Measurements from ENCODE around the gene FHIP2A.

GRCh38 chr10:114845978-114846693 lies 24.6 kb downstream of the FHIP2A start:
- no peak for TF ChIP-seq POLR2A (IDR thresholded peaks at IDR 0.05)
- TF ChIP-seq, protein P1, sequence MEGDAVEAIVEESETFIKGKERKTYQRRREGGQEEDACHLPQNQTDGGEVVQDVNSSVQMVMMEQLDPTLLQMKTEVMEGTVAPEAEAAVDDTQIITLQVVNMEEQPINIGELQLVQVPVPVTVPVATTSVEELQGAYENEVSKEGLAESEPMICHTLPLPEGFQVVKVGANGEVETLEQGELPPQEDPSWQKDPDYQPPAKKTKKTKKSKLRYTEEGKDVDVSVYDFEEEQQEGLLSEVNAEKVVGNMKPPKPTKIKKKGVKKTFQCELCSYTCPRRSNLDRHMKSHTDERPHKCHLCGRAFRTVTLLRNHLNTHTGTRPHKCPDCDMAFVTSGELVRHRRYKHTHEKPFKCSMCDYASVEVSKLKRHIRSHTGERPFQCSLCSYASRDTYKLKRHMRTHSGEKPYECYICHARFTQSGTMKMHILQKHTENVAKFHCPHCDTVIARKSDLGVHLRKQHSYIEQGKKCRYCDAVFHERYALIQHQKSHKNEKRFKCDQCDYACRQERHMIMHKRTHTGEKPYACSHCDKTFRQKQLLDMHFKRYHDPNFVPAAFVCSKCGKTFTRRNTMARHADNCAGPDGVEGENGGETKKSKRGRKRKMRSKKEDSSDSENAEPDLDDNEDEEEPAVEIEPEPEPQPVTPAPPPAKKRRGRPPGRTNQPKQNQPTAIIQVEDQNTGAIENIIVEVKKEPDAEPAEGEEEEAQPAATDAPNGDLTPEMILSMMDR (IDR thresholded peaks at IDR 0.05), result no peak
- TF ChIP-seq EP300 (IDR thresholded peaks at IDR 0.05), result no peak
